ENCODE data around the gene RAB10.
"Not testable (repeated sequence)": the region's sequence is repeated elsewhere in the genome, so short reads cannot be mapped to it uniquely, and the experiment has no call there.

RAB10 gene

GRCh38 chr2:26161926-26162325 lies 128.0 kb downstream of the RAB10 start:
- DNase-seq (ENCODE audit: low spot score), result no peak

- DNase-seq (ENCODE audit: low spot score), result no peak
Measured at GRCh38 chr2:26162963-26163362, 129.1 kb downstream of the RAB10 start.

DNA sequence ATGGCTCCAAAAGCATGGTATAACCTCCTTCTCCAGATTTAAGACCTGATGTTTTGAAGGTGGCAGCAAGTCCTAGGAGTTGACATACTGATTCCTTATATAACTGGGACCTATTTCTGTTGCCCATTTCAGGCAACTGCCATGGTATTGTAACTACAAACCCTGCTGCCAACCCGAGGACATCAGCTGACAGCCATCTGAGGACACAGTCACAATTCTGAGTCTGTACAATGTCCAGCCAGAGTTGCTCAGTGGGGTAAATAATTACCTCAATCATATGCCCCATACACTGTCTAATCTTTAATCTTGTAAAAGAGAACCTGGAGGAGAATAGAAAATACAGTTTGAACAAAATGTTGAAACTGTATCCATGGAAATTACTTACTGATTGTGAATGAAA lies 130.3 kb downstream of the RAB10 start:
- no peak for DNase-seq (ENCODE audit: low spot score)

- DNase-seq (ENCODE audit: low spot score), result no peak
Measured at GRCh38 chr2:26164641-26165211, 130.8 kb downstream of the RAB10 start.

GRCh38 chr2:26165403-26165802 lies 131.5 kb downstream of the RAB10 start:
- DNase-seq (ENCODE audit: low spot score), result no peak

DNA sequence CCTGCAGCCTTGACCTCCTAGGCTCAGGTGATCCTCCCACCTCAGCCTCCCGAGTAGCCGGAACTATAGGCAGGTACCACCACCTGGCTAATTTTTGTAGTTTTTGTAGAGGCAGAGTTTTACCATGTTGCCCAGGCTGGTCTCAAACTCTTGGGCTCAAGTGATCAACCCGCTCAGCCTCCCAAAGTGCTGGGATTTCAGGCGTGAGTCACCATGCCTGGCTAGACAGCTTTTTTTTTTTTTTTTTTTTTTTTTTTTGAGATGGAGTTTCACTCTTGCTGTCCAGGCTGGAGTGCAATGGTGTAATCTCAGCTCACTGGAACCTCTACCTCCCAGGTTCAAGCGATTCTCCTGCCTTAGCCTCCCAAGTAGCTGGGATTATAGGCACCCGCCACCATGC lies 132.7 kb downstream of the RAB10 start:
- DNase-seq (ENCODE audit: low spot score), result not testable (repeated sequence)

DNA sequence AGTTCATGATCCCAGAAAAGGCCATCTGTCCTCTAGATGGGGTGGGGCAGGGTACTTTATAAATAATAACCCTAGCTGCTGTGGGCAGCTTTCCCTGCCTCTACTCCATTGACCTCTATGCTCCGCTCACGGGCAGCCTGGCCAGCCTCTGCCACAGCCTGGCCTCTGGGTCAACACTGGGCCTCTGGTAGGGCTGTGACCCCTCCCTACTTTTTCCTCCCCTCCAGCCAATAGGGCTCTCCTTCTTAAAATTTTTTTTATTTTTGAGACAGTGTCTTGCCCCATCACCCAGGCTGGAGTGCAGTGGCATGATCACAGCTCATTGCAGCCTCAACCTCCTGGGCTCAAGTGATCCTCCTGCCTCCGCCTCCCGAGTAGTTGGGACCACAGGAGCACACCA lies 134.9 kb downstream of the RAB10 start:
- DNase-seq (ENCODE audit: low spot score), result no peak

GRCh38 chr2:26169226-26169625 lies 135.3 kb downstream of the RAB10 start:
- no peak for DNase-seq (ENCODE audit: low spot score)

DNA sequence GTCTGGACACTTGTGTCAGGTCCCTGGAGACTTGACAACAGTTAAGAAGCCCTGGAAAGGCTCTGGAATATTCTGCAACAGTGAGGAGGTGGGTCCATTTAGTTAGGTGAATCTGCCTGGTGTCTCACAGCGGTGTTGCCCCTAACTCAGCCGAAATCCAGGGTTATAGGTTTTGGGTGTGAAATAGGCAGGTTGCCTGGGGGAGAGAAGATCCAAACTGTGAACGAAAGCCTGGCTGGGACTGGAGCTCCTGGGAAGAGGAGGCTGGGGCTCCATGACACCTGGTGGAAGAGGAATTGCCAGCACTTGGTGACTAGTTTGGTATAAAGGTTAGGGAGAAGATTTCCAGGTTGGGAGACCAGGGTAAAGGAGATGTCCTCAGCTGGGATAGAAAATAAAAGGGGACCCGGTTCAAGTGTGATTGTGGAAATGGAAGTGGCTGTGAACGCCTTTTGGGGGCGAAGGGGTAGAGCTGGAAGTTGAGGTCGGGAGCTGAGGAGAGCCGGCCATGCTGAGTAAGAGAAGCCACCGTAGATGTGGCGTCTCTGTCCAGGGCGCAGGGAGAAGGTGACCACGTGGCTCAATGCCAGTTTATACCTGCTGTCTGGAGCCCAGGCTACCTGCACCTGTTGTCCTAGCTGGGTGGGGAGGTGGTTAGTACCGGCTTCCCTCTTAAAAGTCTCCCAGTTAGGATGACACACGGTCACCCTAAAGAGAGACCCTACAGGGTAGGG lies 136.0 kb downstream of the RAB10 start:
- no peak for DNase-seq (ENCODE audit: low spot score)

GRCh38 chr2:26170795-26171194 lies 136.9 kb downstream of the RAB10 start:
- DNase-seq (ENCODE audit: low spot score), result no peak

DNA sequence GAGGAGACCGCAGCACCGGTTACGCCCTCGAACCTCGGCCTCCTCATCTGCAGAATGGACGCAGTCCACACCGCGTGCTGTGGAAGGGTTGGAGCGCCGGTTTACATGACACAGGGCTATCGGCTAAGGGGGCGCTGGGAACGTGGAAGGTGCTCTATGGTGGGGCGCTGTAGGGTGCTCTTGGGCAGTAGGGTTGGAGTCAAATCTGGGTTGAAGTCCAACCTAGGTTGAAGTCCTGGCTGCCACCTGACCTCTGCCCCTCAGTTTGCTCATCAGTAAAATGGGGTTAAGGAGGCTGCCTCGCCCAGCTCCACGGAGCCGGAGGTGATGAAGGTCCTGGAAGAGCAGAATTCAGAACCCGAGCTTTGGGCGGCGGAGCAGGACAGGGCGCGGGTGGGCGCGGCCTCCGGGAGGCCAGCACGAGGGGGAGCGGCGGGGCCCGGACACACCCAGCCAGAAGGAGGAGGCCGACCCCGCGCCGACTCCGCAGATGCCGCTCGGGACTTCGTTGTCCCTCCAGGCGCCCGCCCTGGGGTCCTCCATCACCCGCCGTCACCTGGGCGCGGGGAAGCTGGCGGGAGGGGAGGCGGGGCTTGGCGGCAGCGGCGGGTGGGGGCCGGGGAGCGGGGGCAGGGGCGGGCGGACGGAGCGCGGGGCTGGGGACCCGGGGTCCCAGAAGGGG lies 138.4 kb downstream of the RAB10 start:
- DNase-seq (ENCODE audit: low spot score), result no peak

DNA sequence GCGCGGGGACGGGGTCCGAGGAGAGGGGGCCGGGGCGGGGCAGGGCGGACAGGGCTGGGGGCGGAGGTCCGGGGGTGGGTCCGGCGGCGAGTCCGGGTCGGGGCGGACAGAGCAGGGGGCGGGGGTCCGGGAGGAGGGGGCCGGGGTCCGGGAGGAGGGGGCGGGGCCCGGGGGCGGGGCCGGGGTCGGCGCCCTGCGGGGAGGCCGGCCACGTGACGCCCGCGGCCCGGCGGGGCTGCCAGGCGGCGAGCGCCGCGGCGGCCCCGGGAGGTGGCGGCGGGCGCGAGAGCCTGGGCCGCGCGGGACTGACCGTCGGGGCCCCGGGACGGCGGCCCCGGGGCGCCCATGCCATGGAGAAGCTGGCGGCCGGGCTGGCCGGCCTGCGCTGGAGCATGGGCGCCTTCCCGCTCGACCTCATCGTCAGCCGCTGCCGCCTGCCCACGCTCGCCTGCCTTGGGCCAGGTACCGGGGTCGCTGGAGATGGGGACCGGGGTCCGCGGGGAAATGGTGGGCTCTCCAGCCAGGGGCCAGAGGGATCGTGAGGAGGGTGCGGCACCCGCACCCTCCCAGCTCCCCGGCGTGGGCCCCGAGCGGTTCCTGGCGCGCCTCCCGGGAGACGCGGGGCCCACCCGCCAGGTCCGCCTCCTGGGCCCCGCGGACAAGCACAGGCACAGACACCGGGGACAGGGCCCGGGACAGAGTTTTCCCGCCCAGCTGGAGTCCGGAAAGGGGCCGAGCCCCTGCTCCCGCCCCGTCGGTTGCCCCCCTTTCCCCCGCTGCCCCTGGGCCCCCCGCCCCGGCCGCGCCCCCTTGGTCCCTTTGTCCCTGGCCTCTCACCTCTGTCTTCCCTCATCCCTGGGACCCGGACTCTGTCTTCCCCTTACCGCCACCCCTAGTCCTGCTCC lies 139.2 kb downstream of the RAB10 start, which contains the start of gene GAREM2:
Gene GAREM2 (plus strand): TSS at position 218 of the 905 bp plus-strand sequence. CDS start 133 bp downstream, at position 351.
- DNase-seq (ENCODE audit: low spot score), result no peak

GRCh38 chr2:26173776-26174482 lies 140.0 kb downstream of the RAB10 start:
- no peak for DNase-seq (ENCODE audit: low spot score)

DNA sequence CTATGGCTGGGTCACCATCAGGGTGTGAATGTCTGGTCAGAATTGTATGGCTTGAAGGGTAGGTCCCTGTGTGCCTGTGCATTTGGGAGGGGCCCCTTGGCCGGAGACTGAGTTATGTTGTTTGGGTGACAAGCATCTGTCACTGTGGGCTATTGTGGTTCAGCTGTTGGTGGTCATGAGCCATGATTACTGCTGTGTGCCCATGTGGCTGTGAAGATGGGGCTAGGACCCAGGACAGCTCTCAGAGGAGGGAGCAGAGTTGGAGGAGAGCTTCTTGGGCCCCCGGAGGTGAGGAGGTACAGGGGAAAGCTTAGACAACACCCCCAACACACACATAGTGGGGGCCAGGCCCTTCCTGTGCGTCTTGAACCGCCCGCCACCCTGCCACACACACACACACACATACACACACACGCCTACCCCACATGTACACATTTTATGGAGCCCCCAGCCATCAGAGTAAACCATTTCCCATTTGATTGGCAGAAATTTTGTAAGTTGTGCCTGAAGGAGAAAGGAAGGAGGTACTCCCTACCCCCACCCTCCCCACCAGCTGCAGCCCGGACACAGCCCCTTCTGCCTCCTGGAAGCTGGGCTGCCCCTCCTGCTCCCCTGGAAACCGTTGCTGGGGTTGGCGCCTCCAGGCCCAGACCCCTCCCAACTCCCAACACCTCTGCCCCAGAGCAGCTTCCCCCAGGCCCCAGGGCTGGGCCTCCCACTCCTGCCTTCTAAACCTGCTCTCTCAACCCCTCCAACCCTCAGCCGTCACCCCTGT lies 141.0 kb downstream of the RAB10 start:
- no peak for DNase-seq (ENCODE audit: low spot score)

- DNase-seq (ENCODE audit: low spot score), result no peak
Measured at GRCh38 chr2:26175466-26176278, 141.8 kb downstream of the RAB10 start.

GRCh38 chr2:26176279-26176615 lies 142.4 kb downstream of the RAB10 start:
- no peak for DNase-seq (ENCODE audit: low spot score)

- DNase-seq (ENCODE audit: low spot score), result no peak
Measured at GRCh38 chr2:26177122-26177521, 143.2 kb downstream of the RAB10 start.

DNA sequence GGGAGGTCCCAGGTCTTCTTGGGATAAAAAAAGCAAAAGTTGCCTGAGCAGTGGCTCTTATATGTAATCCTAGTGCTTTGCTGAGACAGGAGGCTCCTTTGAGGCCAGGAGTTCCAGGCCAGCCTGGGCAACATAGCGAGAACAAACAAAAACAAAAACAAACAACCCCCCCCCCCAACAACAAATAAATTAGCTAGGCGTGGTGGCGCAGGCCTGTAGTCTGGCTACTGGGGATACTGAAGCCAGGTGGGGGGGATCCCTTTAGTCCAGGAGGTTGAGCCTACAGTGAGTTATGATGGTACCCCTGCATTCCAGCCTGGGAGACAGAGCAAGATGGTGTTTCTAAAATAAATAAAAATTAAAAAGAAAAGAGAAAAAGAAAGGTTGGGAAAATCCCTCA lies 144.4 kb downstream of the RAB10 start:
- DNase-seq (ENCODE audit: low spot score), result no peak

DNA sequence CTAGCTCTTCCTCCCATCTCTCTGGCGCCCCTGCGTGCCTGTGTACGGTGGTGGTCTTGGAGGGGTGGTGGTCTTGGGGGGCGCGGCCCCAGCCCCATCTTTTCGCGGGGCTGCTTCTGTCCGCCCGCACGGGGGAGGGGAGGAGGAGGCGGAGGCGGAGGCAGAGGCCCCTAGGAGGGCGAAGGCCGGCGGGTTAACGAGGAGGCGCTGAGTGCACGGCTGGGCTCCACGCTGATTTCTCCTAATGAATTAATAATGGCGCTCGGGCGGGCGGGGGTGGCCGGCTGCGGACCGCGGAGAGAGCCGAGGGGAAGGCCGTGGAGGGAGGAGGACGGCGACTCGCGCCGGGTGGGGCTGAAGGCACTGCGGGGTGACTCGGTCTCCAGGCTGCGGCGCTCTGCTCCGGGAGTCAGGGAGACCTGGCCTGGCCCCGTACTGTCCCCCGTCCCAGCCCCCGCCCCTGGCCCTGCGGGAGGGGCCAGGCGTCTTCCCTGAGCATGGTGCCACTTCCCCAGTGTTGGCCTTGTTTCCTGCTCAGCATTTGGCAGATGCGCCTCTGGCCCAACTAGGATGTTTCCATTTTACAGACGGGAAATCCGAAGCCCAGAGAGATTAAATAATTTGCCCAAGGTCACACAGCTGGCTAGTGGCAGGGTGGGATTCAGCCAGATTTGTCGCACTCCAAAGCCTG lies 145.0 kb downstream of the RAB10 start:
- DNase-seq (ENCODE audit: low spot score), result no peak

Data from COLO829 (cell line).